H9 (cell line): ENCODE data around the gene SCRN3. TPM values are rescaled to one million over a fixed set of nuclear protein-coding genes. Genes with fewer than 3 reads are reported as not detected.

Experiments used
- DNase-seq: peaks from one replicate; pipeline ENCODE4 v3.0.0-alpha.2; 2017
- H2AFZ ChIP-seq: one replicate; pipeline ENCODE4 v1.6.1; 2013; ENCODE audit warnings: mild to moderate bottlenecking, low read length, control low read depth, moderate library complexity
- H2AK5ac ChIP-seq: 2 replicates; pipeline ENCODE4 v1.6.1; 2013; ENCODE audit warnings: low read length, control low read depth, mixed read lengths; ENCODE audit not compliant: insufficient read length
- H2BK120ac ChIP-seq: one replicate; pipeline ENCODE4 v1.6.1; 2013; ENCODE audit warnings: low read depth, mild to moderate bottlenecking, low read length, control low read depth, inconsistent platforms; ENCODE audit not compliant: poor library complexity, severe bottlenecking
- H2BK12ac ChIP-seq: 2 replicates; pipeline ENCODE4 v1.6.1; 2013; ENCODE audit warnings: low read length, control low read depth, mixed read lengths, low read depth; ENCODE audit not compliant: insufficient read length
- H2BK15ac ChIP-seq: 2 replicates; pipeline ENCODE4 v1.6.1; 2013; ENCODE audit warnings: low read depth, low read length, control low read depth
- H2BK20ac ChIP-seq: one replicate; pipeline ENCODE4 v1.6.1; 2013; ENCODE audit warnings: low read depth, mild to moderate bottlenecking, low read length, control low read depth, inconsistent platforms; ENCODE audit not compliant: poor library complexity, severe bottlenecking
- H2BK5ac ChIP-seq: 2 replicates; pipeline ENCODE4 v1.6.1; 2013; ENCODE audit warnings: low read length, control low read depth, mixed read lengths; ENCODE audit not compliant: insufficient read length
- H3K14ac ChIP-seq: 2 replicates; pipeline ENCODE4 v1.6.1; 2013; ENCODE audit warnings: low read length, control low read depth; ENCODE audit not compliant: insufficient read depth
- H3K18ac ChIP-seq: 2 replicates; pipeline ENCODE4 v1.6.1; 2013; ENCODE audit warnings: low read depth, mild to moderate bottlenecking, mixed read lengths, low read length, control low read depth; ENCODE audit not compliant: insufficient read length
- H3K23ac ChIP-seq: 2 replicates; pipeline ENCODE4 v1.6.1; 2013; ENCODE audit warnings: low read length, control low read depth, mixed read lengths, low read depth; ENCODE audit not compliant: insufficient read length
- H3K23me2 ChIP-seq: 2 replicates; pipeline ENCODE4 v1.6.1; 2013; ENCODE audit warnings: low read depth, mild to moderate bottlenecking, mixed read lengths, low read length, control low read depth; ENCODE audit not compliant: insufficient read length, poor library complexity, severe bottlenecking
- H3K27ac ChIP-seq: 2 replicates; pipeline ENCODE4 v1.5.1; 2013; ENCODE audit warnings: low read length, control low read depth, mixed read lengths, low read depth; ENCODE audit not compliant: insufficient read length
- H3K27me3 ChIP-seq: 2 replicates; pipeline ENCODE4 v1.6.1; 2013; ENCODE audit warnings: low read length, control low read depth, inconsistent platforms; ENCODE audit not compliant: insufficient read depth
- H3K4ac ChIP-seq: 2 replicates; pipeline ENCODE4 v1.6.1; 2013; ENCODE audit warnings: low read depth, mild to moderate bottlenecking, control low read depth, inconsistent platforms, low read length, moderate library complexity
- H3K4me1 ChIP-seq: 2 replicates; pipeline ENCODE4 v1.6.1; 2013; ENCODE audit warnings: low read length, control low read depth, inconsistent platforms; ENCODE audit not compliant: insufficient read depth
- H3K4me2 ChIP-seq: 2 replicates; pipeline ENCODE4 v1.6.1; 2013; ENCODE audit warnings: low read length, control low read depth, mixed read lengths; ENCODE audit not compliant: insufficient read length, insufficient read depth
- H3K56ac ChIP-seq: 2 replicates; pipeline ENCODE4 v1.6.1; 2013; ENCODE audit warnings: low read depth, mild to moderate bottlenecking, mixed read lengths, low read length, control low read depth; ENCODE audit not compliant: insufficient read length
- H3K79me1 ChIP-seq: 2 replicates; pipeline ENCODE4 v1.6.1; 2013; ENCODE audit warnings: low read depth, mild to moderate bottlenecking, moderate library complexity, low read length, control low read depth, inconsistent platforms; ENCODE audit not compliant: insufficient read depth, poor library complexity, severe bottlenecking
- H3K79me2 ChIP-seq: 2 replicates; pipeline ENCODE4 v1.6.1; 2013; ENCODE audit warnings: low read length, control low read depth, inconsistent platforms; ENCODE audit not compliant: insufficient read depth
- H3K9ac ChIP-seq: 2 replicates; pipeline ENCODE4 v1.6.1; 2013; ENCODE audit warnings: low read length, control low read depth, mixed read lengths; ENCODE audit not compliant: insufficient read length; ENCODE audit errors: extremely low read depth
- H3K9me3 ChIP-seq: one replicate; pipeline ENCODE4 v1.6.1; 2013; ENCODE audit warnings: low read depth, low read length, inconsistent platforms; ENCODE audit not compliant: control insufficient read depth
- H3T11ph ChIP-seq: one replicate; pipeline ENCODE4 v1.6.1; 2013; ENCODE audit warnings: mild to moderate bottlenecking, low read length, control low read depth, inconsistent platforms
- H4K20me1 ChIP-seq: one replicate; pipeline ENCODE4 v1.6.1; 2013; ENCODE audit not compliant: control insufficient read depth, insufficient read length, insufficient read depth
- H4K5ac ChIP-seq: 2 replicates; pipeline ENCODE4 v1.6.1; 2013; ENCODE audit warnings: low read depth, mild to moderate bottlenecking, mixed read lengths, low read length, control low read depth; ENCODE audit not compliant: insufficient read length
- H4K8ac ChIP-seq: replicated peaks from 2 replicates; pipeline ENCODE4 v1.6.1; 2013; ENCODE audit warnings: low read length, control low read depth, mixed read lengths, low read depth; ENCODE audit not compliant: insufficient read length
- H4K91ac ChIP-seq: 2 replicates; pipeline ENCODE4 v1.6.1; 2013; ENCODE audit warnings: low read depth, mild to moderate bottlenecking, moderate library complexity, mixed read lengths, low read length, control low read depth; ENCODE audit not compliant: insufficient read length
- H3K27ac Mint-ChIP-seq, 3 experiments: 2 replicates in 2 of 3; 3 replicates in 1 of 3; pipeline ENCODE4 v1.8.0; 2020 to 2021; ENCODE audit warnings: mixed read lengths in 3 of 3, mild to moderate bottlenecking in 1 of 3, moderate library complexity in 1 of 3
- H3K27me3 Mint-ChIP-seq: 2 replicates; pipeline ENCODE4 v1.8.0; 2021; ENCODE audit warnings: low read depth, mild to moderate bottlenecking, moderate library complexity, mixed read lengths
- H3K36me3 Mint-ChIP-seq, 3 experiments: 2 replicates in 2 of 3; 3 replicates in 1 of 3; pipeline ENCODE4 v1.8.0; 2020 to 2021; ENCODE audit warnings: low read depth in 3 of 3, mixed read lengths in 3 of 3; ENCODE audit not compliant: insufficient read depth in 1 of 3
- H3K4me1 Mint-ChIP-seq, 2 experiments: 2 replicates each; pipeline ENCODE4 v1.8.0; 2020; ENCODE audit warnings: mixed read lengths in 2 of 2
- H3K4me3 Mint-ChIP-seq, 2 experiments: 2 replicates in 1 of 2; 3 replicates in 1 of 2; pipeline ENCODE4 v1.8.0; 2020 to 2021; ENCODE audit warnings: mild to moderate bottlenecking in 2 of 2, mixed read lengths in 2 of 2, moderate library complexity in 1 of 2
- H3K9me3 Mint-ChIP-seq, 2 experiments: 2 replicates in 1 of 2; 3 replicates in 1 of 2; pipeline ENCODE4 v1.8.0; 2020; ENCODE audit warnings: mild to moderate bottlenecking in 2 of 2, mixed read lengths in 2 of 2, moderate library complexity in 1 of 2
- CTCF ChIP-seq: fragments of 200-600 bp; sonication (generic); conservative IDR thresholded peaks from 3 replicates; pipeline ENCODE4 v1.8.0; 2021; ENCODE audit warnings: antibody characterized with exemption, mild to moderate bottlenecking
- WGBS: extraction: QIAGEN DNeasy Blood & Tissue Kit; methylation state at CpG from one replicate; pipeline ENCODE4 v1.1.7; 2013; ENCODE audit warnings: missing lambda C conversion rate, low lambda C conversion rate, mixed read lengths; ENCODE audit not compliant: insufficient read length; ENCODE audit errors: extremely low coverage; 5-methylcytosine and 5-hydroxymethylcytosine counted together
- total RNA-seq: library from RNA; stranded (reverse); gene quantifications from 2 replicates; pipeline ENCODE4 v1.2.1, GENCODE V29; 2021

The SCRN3 gene
- total RNA-seq, 1 experiment from 2014 or later: 8.7 TPM

GRCh38 chr2:174461221-174461620, 65.7 kb downstream of the SCRN3 start:
- Histone ChIP-seq H3K4me1 (no peaks in the 10 kb centered on the region), H2BK12ac (no peak overlapping the region), H3K4me2 (no peak overlapping the region), H4K8ac (no peak overlapping the region), H3K9me3 (no peaks in the 10 kb centered on the region), H3K14ac (no peak overlapping the region), H3K79me1 (no peaks in the 10 kb centered on the region), H2BK120ac (no peak overlapping the region), H3K56ac (no peak overlapping the region), H3K4ac (no peak overlapping the region), H4K91ac (no peak overlapping the region), H4K20me1 (no peaks in the 10 kb centered on the region), H4K5ac (no peak overlapping the region), H3K18ac (no peak overlapping the region), H2AFZ (no peak overlapping the region), H3K27me3 (no peaks in the 10 kb centered on the region), H2BK15ac (no peak overlapping the region), H3K23ac (no peak overlapping the region), H3K23me2 (no peaks in the 10 kb centered on the region), H2AK5ac (no peak overlapping the region), H3K27ac (no peak overlapping the region), H3K9ac (no peak overlapping the region), H3T11ph (no peak overlapping the region), H2BK5ac (no peak overlapping the region), H2BK20ac (no peak overlapping the region), H3K79me2 (no peaks in the 10 kb centered on the region)
- no peak for DNase-seq
- WGBS: no CpG with 5 or more reads among the region's 1 CpG
- Mint-ChIP-seq H3K4me3 (no peak overlapping the region), H3K27me3 (peaks cover 14% of the 10 kb centered on the region), H3K9me3 (no peaks in the 10 kb centered on the region), H3K27ac (no peak overlapping the region), H3K36me3 (no peaks in the 10 kb centered on the region), H3K4me1 (no peaks in the 10 kb centered on the region)
- no peak for TF ChIP-seq CTCF
